Thyroid gland (tissue), 4 donors: Measurements from ENCODE around the gene MAD1L1.

Experiments
- CTCF ChIP-seq, 6 experiments: fragments of 200-600 bp in 3 of 6; fragments of 450-650 bp in 3 of 6; sonication (generic) in 3 of 6; IDR thresholded peaks; one replicate each; pipeline ENCODE4 v1.5.1; 2016 to 2019; ENCODE audit warnings: antibody characterized with exemption in 6 of 6, mild to moderate bottlenecking in 2 of 6, inconsistent platforms in 1 of 6, moderate library complexity in 1 of 6
- POLR2A ChIP-seq, 2 donors: fragments of 450-650 bp; IDR thresholded peaks; one replicate each; pipeline ENCODE4 v1.6.1; 2017; ENCODE audit warnings: antibody characterized with exemption in 2 of 2, mild to moderate bottlenecking in 2 of 2, moderate library complexity in 1 of 2

GRCh38 chr7:2080060-2080387 is 152.7 kb downstream of the MAD1L1 start:
- TF ChIP-seq CTCF (IDR thresholded peaks at IDR 0.05) (no peak), POLR2A (IDR thresholded peaks at IDR 0.05) (no peak)
